Ectodermal cell (in vitro differentiated cells): Measurements from ENCODE around the gene USP27X.

ENCODE experiments used
- H3K27ac ChIP-seq: 2 replicates; pipeline ENCODE4 v1.7.0; 2013; ENCODE audit warnings: mild to moderate bottlenecking, low read depth, low read length; ENCODE audit not compliant: insufficient read depth, poor library complexity, severe bottlenecking
- H3K27me3 ChIP-seq: 2 replicates; pipeline ENCODE4 v1.7.0; 2013; ENCODE audit warnings: mild to moderate bottlenecking, low read length; ENCODE audit not compliant: insufficient read depth, control insufficient read depth, poor library complexity, severe bottlenecking
- H3K36me3 ChIP-seq: one replicate; pipeline ENCODE4 v1.7.0; 2013; ENCODE audit warnings: low read length; ENCODE audit not compliant: control insufficient read depth, insufficient read depth
- H3K4me1 ChIP-seq: one replicate; pipeline ENCODE4 v1.7.0; 2013; ENCODE audit warnings: low read length; ENCODE audit not compliant: control insufficient read depth, insufficient read depth
- H3K4me3 ChIP-seq: 2 replicates; pipeline ENCODE4 v1.7.0; 2013; ENCODE audit warnings: low read depth, low read length, control low read depth; ENCODE audit not compliant: insufficient read depth
- H3K9me3 ChIP-seq: 2 replicates; pipeline ENCODE4 v1.7.0; 2013; ENCODE audit warnings: mild to moderate bottlenecking, low read length, moderate library complexity; ENCODE audit not compliant: control insufficient read depth
- WGBS, 2 experiments: methylation state at CpG; one replicate each; pipeline ENCODE4 v1.1.7; 2013; ENCODE audit warnings: missing lambda C conversion rate in 2 of 2; 5-methylcytosine and 5-hydroxymethylcytosine counted together

Gene USP27X

DNA sequence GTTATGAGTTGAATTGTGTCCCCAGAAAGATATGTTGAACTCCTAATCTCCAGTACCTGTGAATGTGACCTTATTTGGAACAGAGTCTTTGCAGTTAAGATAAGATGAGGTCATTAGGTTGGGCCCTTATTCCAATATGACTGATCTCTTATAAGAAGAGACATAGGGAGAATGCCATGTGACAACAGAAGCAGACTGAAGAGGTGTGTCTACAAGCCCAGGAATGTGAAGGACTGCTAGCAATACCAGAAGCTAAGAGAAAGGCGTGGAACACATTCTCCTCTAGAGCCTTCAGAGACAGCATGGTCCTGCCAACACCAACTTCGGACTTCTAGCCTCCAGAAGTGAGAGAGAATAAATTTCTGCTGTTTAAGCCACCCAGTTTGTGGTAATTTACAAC lies 22.5 kb upstream of the USP27X start:
- WGBS, 2 experiments: 83 to 87% methylated on average over 2 of the region's 2 CpGs
- Histone ChIP-seq H3K4me3 (no peak overlapping the region), H3K36me3 (no peaks in the 10 kb centered on the region), H3K27me3 (no peaks in the 10 kb centered on the region), H3K4me1 (no peaks in the 10 kb centered on the region), H3K9me3 (no peaks in the 10 kb centered on the region), H3K27ac (no peak overlapping the region)

DNA sequence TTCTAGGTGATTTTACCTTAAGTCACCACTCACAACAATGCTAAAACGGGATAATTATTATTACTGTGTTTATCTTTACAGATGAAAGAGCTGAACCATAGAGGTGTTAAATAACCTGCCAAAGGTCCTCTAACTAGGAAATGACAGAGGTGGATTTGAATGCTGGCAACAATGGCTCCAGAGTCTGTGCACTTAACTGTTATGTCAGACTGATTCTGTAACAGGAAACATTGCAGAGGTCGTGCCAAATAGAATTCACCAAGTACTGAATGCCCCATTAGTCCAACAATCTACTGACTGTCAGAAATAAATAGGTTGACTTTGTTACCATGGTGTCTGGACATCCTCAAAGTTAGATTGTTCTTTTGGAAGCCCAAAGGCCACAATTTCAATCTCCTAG lies 20.9 kb upstream of the USP27X start:
- no peak overlapping the region for H3K4me3 ChIP-seq
- WGBS, 2 experiments: 71 to 86% methylated on average over 1 of the region's 2 CpGs
- H3K4me1 ChIP-seq: no peaks in the 10 kb centered on the region
- no peak overlapping the region for H3K27ac ChIP-seq
- H3K27me3 ChIP-seq: no peaks in the 10 kb centered on the region
- H3K36me3 ChIP-seq: no peaks in the 10 kb centered on the region
- H3K9me3 ChIP-seq: no peaks in the 10 kb centered on the region

DNA sequence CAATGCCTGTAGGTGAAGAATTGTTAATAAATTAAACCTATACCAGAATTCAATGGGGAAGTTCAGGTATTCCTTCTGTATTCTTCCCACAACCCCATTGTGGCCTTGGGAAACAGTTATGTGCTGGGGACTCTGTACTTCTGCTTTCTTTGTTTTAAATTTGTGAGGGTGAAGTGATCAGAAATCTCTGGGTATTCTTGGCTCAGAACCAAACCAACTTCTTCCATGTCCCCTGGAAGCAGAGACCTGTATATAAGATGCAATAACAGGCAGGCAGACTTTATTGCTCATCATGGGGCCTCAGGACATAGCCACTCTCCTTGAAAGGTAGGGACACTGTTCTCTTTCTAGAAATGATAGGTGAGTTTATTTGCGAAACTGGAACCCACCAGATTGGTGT lies 19.8 kb upstream of the USP27X start:
- Histone ChIP-seq H3K27me3 (no peaks in the 10 kb centered on the region), H3K36me3 (no peaks in the 10 kb centered on the region), H3K9me3 (no peaks in the 10 kb centered on the region), H3K4me3 (no peak overlapping the region), H3K27ac (no peak overlapping the region), H3K4me1 (no peaks in the 10 kb centered on the region)
- no CpG with 5 or more reads among the region's 1 CpG for WGBS, 2 experiments

DNA sequence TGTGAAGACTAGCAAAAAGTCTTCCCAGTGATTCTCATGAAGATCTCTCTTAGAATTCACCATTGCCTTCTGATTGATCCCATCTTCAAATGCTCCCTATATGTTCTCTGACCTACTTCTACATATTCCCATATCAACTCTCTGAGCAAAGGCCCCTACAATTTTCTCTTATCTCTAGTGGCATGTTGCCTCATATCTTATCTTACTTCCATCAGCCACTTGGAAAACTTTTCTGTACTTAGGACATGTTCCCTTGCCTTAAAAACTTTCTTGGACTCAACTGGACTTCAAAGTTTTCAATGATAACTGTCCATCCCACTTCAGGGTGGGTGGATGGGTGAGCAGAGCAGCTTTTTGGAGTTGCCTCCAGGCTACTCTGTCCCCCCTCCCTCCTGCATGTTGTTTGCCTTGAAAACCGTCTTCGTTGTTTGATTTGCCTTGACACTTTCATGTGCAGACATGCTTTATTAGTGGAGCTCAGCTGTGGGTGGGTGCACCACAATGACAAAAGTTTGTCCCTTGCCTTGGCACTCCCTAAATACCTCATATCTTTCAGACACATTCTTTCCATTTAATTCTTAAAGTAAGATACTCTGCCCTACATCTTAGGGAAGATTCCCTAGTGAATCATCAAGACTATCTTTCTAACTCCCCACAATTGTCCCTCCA lies 18.3 kb upstream of the USP27X start:
- no peak overlapping the region for H3K27ac ChIP-seq
- H3K9me3 ChIP-seq: no peaks in the 10 kb centered on the region
- 85 to 91% methylated on average over 2 of the region's 2 CpGs for WGBS, 2 experiments
- no peaks in the 10 kb centered on the region for H3K27me3 ChIP-seq
- no peaks in the 10 kb centered on the region for H3K4me1 ChIP-seq
- no peak overlapping the region for H3K4me3 ChIP-seq
- H3K36me3 ChIP-seq: no peaks in the 10 kb centered on the region

DNA sequence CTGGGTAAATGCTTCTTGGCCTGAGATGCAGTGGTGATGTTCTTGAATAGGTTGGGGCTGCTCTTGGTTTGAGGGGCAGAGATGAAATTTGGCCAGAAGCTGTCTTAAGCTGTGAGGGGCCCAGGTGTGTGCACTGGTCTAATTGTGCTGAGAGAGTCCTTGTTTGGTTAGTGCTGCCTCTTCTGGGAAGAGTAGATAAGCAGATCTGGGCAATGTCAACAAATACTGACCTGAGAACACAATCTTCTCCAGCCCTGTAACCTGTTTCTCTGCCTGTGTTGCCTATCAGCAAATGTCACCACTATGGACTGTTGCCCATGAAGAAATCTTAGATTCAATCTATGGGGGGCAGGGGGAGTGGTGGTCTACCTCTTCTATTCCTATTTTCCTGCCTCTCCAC lies 17.2 kb upstream of the USP27X start:
- H3K36me3 ChIP-seq: no peaks in the 10 kb centered on the region
- H3K4me3 ChIP-seq: no peak overlapping the region
- no peaks in the 10 kb centered on the region for H3K27me3 ChIP-seq
- no peaks in the 10 kb centered on the region for H3K4me1 ChIP-seq
- no peaks in the 10 kb centered on the region for H3K9me3 ChIP-seq
- no peak overlapping the region for H3K27ac ChIP-seq

DNA sequence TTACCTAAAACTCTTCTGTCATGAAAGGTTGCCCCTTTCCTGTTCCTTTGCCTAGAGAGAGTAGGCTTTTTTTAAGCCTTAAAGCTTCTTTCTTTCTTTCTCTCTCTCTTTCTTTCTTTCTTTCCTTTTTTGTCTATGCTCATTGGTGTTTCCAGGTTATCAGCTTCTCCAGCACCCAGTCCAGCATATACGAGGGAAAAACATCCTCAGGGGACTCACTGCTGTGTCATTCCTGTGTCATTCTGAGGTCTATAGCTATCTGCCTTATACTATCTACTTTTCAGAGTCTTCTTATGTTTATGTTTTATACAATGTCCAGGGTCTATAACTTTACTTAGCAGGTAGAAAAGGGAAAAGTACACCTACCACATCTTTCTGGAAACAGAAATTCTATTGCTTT lies 10.5 kb upstream of the USP27X start:
- WGBS, 2 experiments: 91 to 93% methylated on average over 1 of the region's 1 CpG
- H3K9me3 ChIP-seq: no peaks in the 10 kb centered on the region
- H3K27ac ChIP-seq: no peak overlapping the region
- no peaks in the 10 kb centered on the region for H3K36me3 ChIP-seq
- no peaks in the 10 kb centered on the region for H3K27me3 ChIP-seq
- H3K4me1 ChIP-seq: no peaks in the 10 kb centered on the region
- no peak overlapping the region for H3K4me3 ChIP-seq

DNA sequence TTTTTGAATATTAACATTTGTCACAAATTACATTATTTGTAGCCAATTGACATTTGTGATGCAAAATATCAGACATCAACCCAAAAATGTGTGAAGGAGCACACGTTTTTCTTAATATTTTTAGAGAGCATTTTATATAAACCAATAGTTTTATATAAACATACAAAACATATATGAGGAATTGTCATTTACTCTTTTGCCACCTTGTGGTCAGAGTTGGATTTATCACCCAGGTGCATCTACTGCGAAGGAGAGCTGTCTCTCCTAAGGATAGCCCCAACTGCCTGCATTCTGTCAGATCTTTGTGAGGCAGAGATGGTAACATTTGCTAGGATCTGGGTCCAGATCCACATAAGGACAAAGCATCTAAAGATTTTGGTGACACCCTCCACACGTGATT lies 2.5 kb upstream of the USP27X start:
- no peak overlapping the region for H3K27ac ChIP-seq
- no peak overlapping the region for H3K4me3 ChIP-seq
- WGBS, 2 experiments: 4 to 10% methylated on average over 2 of the region's 3 CpGs
- no peaks in the 10 kb centered on the region for H3K27me3 ChIP-seq
- H3K9me3 ChIP-seq: no peaks in the 10 kb centered on the region
- H3K4me1 ChIP-seq: no peaks in the 10 kb centered on the region
- no peaks in the 10 kb centered on the region for H3K36me3 ChIP-seq

DNA sequence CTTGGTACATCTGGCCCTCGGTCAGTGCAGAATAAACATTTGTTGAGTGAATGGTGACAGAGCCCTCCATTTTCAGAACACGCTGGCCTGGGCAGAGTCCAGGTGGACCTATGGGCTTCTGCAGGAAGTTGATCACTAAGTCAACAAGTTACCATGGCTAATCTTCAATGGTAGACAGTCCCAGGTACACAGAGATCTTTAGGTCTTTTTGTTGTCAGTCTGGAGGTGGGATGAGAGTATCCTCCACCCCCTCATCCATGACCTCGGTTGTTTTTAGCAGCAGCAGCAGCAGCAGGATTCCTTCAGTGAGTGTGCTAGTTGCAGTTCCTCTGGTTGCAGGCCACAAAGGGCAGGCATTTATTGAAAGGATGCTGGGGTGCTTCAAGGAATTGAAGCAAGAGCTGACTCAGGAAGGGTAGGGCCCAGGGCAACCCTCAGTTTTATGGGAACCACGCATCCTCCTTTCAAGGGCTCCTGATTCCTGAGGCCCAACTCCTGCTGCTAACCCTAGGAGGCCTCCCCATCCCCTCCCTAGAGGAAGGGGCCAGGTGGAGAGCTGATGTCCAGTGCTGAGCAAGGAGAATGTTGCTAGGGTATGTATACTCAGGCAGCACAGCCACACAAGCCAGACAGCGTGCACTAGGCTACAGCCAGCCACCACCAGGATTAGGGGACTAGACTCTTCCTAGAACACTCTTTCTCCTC lies 1.7 kb upstream of the USP27X start:
- Histone ChIP-seq H3K4me1 (no peaks in the 10 kb centered on the region), H3K27me3 (no peaks in the 10 kb centered on the region), H3K27ac (no peak overlapping the region), H3K9me3 (no peaks in the 10 kb centered on the region), H3K36me3 (no peaks in the 10 kb centered on the region), H3K4me3 (no peak overlapping the region)
- 87 to 88% methylated on average over 4 to 5 of the region's 5 CpGs for WGBS, 2 experiments

DNA sequence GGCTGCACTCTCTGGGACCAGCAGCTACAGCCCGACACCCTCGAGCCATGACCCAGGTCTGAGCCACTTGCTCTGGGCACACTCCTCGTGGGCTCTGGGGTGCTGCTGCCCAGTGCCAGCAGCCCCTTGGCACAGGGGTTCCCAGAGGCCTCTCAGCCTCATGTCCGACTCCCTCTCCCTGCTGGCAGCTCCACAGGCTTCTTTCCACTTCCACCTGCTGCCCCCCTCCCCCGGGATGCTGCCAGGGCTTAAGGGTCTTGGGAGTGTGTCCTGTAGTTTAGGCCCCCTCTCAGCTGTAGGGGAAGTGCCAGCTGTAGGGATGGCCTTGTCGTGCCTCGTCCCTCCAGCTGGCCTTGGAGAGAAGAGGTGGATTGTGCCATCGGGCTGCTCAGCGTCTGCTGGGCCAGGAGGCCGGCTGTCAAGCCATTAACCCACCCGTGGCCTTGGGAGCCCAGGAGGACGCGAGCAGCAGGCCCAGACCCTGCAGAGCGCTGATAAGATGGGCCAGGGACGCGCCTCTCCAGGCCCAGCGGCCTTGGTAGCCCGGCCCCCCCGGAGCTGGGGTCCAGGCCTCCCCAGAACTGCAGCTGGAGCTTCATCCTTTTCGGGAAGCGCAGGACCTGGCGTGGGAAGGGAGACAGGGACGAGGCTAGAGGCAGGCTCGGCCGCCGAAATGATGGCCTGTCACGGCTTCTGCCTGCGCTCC lies 1.0 kb upstream of the USP27X start:
- H3K36me3 ChIP-seq: no peaks in the 10 kb centered on the region
- 30 to 31% methylated on average over 27 to 28 of the region's 28 CpGs for WGBS, 2 experiments
- H3K9me3 ChIP-seq: no peaks in the 10 kb centered on the region
- H3K4me3 ChIP-seq: peak overlapping the region; percentile 45
- no peaks in the 10 kb centered on the region for H3K4me1 ChIP-seq
- H3K27me3 ChIP-seq: no peaks in the 10 kb centered on the region
- H3K27ac ChIP-seq: no peak overlapping the region

DNA sequence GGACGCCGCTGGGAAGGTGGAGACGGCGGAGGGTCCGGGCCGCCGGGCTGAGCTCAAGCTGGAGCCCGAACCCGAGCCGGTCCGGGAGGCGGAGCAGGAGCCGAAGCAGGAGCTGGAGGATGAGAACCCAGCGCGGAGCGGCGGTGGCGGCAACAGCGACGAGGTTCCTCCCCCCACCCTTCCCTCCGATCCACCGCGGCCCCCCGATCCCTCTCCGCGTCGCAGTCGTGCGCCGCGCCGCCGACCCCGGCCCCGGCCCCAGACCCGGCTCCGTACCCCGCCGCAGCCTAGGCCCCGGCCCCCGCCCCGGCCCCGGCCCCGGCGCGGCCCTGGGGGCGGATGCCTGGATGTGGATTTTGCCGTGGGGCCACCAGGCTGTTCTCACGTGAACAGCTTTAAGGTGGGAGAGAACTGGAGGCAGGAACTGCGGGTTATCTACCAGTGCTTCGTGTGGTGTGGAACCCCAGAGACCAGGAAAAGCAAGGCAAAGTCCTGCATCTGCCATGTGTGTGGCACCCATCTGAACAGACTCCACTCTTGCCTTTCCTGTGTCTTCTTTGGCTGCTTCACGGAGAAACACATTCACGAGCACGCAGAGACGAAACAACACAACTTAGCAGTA lies 483 bp downstream of the USP27X start:
- H3K27ac ChIP-seq: no peak overlapping the region
- peak overlapping the region; percentile 45 for H3K4me3 ChIP-seq
- H3K4me1 ChIP-seq: no peaks in the 10 kb centered on the region
- H3K36me3 ChIP-seq: no peaks in the 10 kb centered on the region
- H3K27me3 ChIP-seq: no peaks in the 10 kb centered on the region
- no peaks in the 10 kb centered on the region for H3K9me3 ChIP-seq
- WGBS, 2 experiments: 5 to 6% methylated on average over 51 to 55 of the region's 55 CpGs
